Measurements from ENCODE around the gene PIGO.

The PIGO gene

GRCh38 chr9:35105571-35106342, 9.4 kb upstream of the PIGO start:
- no peak for DNase-seq

GRCh38 chr9:35105126-35105525, 8.7 kb upstream of the PIGO start:
- DNase-seq = no peak

- no peak for DNase-seq
Measured at GRCh38 chr9:35104586-35104985, 8.2 kb upstream of the PIGO start.

GRCh38 chr9:35103660-35104191, 7.3 kb upstream of the PIGO start:
- DNase-seq = no peak

GRCh38 chr9:35102769-35103659, 6.6 kb upstream of the PIGO start, which contains the start of gene STOML2:
Gene STOML2 (minus strand): TSS chr9:35103131. CDS start chr9:35103094, 37 bp downstream.
- peak; percentile 99 for DNase-seq

GRCh38 chr9:35102465-35102768, 6.0 kb upstream of the PIGO start:
- no peak for DNase-seq

- DNase-seq = no peak
Measured at GRCh38 chr9:35097573-35097972, 1.2 kb upstream of the PIGO start.

- no peak for DNase-seq
Measured at GRCh38 chr9:35091536-35091935, 4.9 kb downstream of the PIGO start.

GRCh38 chr9:35089434-35089833, 7.0 kb downstream of the PIGO start:
- DNase-seq = no peak

- no peak for DNase-seq
Measured at GRCh38 chr9:35085078-35085477, 11.3 kb downstream of the PIGO start.

- DNase-seq = peak; percentile 97
Measured at GRCh38 chr9:35079426-35080341, 16.7 kb downstream of the PIGO start, which contains the start of gene FANCG. Gene FANCG (minus strand): TSS chr9:35079942. CDS start chr9:35079524, 418 bp downstream.

GRCh38 chr9:35079041-35079425, 17.4 kb downstream of the PIGO start:
- DNase-seq = no peak

GRCh38 chr9:35078066-35078465, 18.3 kb downstream of the PIGO start:
- no peak for DNase-seq

GRCh38 chr9:35076848-35077247, 19.5 kb downstream of the PIGO start:
- DNase-seq = no peak

GRCh38 chr9:35075358-35075757, 21.0 kb downstream of the PIGO start:
- no peak for DNase-seq

- DNase-seq = no peak
Measured at GRCh38 chr9:35074791-35075190, 21.6 kb downstream of the PIGO start.

GRCh38 chr9:35074141-35074540, 22.2 kb downstream of the PIGO start:
- DNase-seq = no peak

GRCh38 chr9:35073279-35073612, 23.1 kb downstream of the PIGO start:
- no peak for DNase-seq

GRCh38 chr9:35072461-35073278, 23.7 kb downstream of the PIGO start, which contains the start of gene VCP:
Gene VCP (minus strand): TSS chr9:35072625. CDS start chr9:35072353, 272 bp downstream.
- peak; percentile 99 for DNase-seq

- DNase-seq = peak; percentile 95
Measured at GRCh38 chr9:35071814-35072460, 24.5 kb downstream of the PIGO start.
